HG03558 (cell line): Measurements from ENCODE around the gene IDH1.
"Not testable (repeated sequence)": the region's sequence is repeated elsewhere in the genome, so short reads cannot be mapped to it uniquely, and the experiment has no call there.

Experiments used
- ATAC-seq: cut with Tn5 transposase; IDR thresholded peaks from one replicate; pipeline ENCODE4 v1.9.1; 2021; ENCODE audit warnings: moderate number of reproducible peaks; ENCODE audit not compliant: unreplicated experiment; ENCODE audit errors: extremely low read depth

The IDH1 gene

DNA sequence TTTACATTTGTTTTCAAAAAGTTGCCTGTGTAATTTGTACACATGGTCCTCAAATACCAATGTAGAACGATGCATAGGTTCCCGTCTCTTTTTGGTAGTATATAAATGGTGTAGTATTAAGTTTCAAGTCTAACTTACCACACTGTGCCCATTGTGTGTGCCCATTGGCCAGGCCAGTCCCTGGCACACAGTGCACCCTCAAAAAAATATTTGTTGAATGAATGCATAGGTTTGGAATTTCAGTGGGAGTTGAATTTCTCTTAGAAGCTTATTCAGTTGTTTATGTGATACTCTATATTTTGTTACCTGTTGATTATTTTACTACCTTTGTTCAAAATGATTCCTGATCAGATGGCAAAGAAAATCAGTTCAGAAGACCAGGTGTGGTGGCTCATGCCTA lies 30.1 kb downstream of the IDH1 start:
- ATAC-seq: no peak

GRCh38 chr2:208222351-208222750 lies 32.5 kb downstream of the IDH1 start:
- ATAC-seq: no peak

DNA sequence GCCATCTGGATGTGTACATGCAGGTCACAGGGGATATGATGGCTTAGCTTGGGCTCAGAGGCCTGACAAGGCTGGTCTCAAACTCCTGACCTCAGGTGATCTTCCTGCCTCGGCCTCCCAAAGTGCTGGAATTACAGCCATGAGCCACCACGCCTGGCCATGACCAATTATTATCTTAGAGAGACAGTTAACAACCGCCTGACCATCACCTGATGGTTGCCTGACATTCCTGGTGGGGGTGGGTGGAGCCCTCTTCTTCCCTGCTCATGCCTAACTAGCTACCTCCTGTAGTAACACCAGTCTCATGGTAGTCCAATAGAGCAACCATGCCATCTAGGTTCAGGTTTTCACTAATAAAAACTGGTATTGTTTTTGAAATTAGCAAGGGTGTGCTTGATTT lies 33.0 kb downstream of the IDH1 start:
- ATAC-seq: not testable (repeated sequence)

- ATAC-seq: no peak
Observed at GRCh38 chr2:208210688-208211451, 44.0 kb downstream of the IDH1 start.

- ATAC-seq: no peak
Observed at GRCh38 chr2:208208335-208209085, 46.4 kb downstream of the IDH1 start.

GRCh38 chr2:208207769-208208168 lies 47.1 kb downstream of the IDH1 start:
- ATAC-seq: no peak

GRCh38 chr2:208204166-208204565 lies 50.7 kb downstream of the IDH1 start:
- ATAC-seq: no peak

DNA sequence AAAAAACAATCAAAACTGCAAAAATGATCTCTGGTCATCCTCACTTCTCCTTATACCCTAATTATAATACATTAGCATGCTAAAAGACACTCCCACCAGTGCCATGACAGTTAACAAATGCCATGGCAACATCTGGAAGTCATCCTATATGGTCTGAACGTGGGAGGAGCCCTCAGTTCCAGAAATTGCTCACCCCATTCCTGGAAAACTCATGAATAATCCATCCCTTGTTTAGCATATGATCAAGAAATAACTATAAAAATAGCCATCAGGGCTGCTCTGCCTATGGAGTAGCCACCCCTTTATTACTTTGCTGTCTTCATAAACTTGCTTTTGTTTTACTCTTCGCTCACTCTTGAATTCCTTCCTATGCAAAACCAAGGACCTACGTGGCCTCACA lies 59.3 kb downstream of the IDH1 start:
- ATAC-seq: no peak

DNA sequence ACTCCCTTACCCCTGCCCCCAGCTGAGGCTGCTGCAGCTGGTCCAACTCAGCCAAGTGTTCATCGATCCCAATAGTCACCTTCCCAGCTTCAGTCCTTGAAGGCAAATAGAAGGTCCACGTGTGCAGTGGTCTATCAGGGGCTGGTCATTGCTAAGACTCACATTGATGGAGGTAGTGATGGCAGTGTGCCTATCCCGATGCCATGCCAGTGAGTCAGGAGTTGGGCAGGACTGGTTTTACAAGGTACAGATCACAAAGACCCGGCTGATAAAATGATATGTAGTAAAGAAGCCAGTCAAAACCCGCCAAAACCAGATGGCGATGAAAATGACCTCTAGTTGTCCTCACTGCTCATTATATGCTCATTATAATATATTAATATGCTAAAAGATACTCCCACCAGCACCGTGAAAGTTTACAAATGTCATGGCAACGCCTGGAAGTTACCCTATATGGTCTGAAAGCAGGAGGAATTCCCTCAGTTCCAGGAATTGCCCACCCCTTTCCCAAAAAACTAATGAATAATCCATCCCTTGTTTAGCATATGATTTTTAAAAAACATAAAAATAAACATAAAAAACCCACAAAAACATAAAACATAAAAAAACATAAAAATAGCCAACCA lies 62.1 kb downstream of the IDH1 start:
- no peak for ATAC-seq

DNA sequence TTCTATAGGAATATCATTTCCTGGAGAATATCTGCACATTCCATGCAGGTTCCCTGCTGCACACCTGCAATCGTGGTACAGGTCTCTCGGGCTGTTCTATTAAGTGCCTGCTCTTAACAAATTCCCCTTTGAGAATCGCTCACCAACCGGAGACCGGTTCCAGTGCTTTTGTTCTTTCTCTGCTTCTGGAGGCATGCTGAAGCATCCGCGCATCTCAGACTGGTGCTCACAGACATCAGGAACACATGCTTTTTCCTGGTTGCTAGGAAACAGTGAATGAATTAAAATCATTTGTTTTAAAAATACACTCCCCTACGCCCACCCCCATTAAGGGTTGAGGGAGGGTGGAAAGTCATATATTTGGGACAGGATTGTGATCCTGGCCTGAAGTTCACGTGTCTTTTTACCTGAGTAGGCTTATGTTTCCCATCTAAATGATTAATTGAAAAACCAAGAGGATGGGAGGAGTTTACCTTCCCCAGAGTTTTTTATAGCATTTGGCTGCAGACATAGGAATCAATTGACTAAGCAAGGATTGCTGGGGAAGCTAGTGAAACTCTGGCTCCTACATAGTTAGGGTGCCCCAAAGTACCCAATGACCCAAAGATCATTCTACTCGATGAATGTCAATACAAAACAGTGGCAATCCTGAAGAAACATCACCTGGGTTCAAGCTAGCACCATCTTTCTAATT lies 64.9 kb downstream of the IDH1 start, which contains the start of gene C2orf80:
Gene C2orf80 (minus strand): TSS at position 221 of the 694 bp plus-strand sequence. CDS start 3,044 bp downstream, outside the sequence.
- ATAC-seq: no peak

- ATAC-seq: no peak
Observed at GRCh38 chr2:208189069-208189809, 65.6 kb downstream of the IDH1 start.

DNA sequence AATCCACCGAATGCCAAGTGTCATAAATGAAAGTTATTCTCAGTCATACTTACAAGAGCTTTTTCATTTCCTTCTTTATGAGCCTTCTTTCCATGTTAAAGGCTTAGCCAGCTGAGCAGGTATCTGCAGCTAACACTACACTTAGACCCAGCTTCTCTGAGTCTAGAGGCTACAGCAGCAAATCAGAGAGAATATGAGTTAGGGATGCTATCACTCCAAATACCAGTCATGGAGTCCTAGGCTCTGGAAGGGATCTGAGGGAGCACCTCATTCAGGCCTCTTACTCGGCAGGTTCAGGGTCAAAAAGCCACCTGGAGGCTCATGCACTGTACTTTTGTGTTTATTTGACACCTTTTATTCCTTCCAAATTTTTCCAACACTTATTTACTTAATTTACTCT lies 68.0 kb downstream of the IDH1 start:
- ATAC-seq: no peak

DNA sequence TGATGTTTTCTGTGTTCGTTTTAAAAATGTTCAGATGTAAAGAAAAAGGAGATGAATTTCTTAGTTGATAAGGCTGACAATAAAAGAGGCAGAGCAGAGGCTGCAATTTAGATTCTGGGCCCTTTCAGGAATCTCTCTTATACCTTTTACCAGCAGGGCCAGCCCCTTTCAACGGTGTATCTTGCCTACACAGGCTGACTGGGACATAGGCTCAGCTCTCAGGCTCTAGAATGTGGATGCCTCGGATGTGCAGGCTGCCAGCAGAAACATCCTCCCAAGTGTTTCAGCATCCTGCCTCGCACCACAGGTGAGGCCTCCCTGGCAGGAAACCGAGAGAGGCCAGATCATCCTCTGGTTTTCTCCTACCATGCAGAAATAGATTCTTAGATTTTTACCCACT lies 68.4 kb downstream of the IDH1 start:
- ATAC-seq: no peak
